ENCODE data around the gene KCNE3. TPM values are rescaled to one million over a fixed set of nuclear protein-coding genes. Genes with fewer than 3 reads are reported as not detected.

The KCNE3 gene
- total RNA-seq, 4 donors from 2014 or later = 2.4 to 13.7 (median 10.5) TPM

GRCh38 chr11:74462009-74462408 is 5.3 kb downstream of the KCNE3 start:
- H3K27me3 ChIP-seq = no peaks in the 10 kb centered on the region
- H3K4me3 ChIP-seq = no peak overlapping the region
- H3K4me1 ChIP-seq = no peaks in the 10 kb centered on the region
- H3K36me3 ChIP-seq = no peaks in the 10 kb centered on the region
- no peaks in the 10 kb centered on the region for H3K9me3 ChIP-seq
- DNase-seq = peak; percentile 73 to 80
- peak overlapping the region; percentile 60 to 65 for H3K27ac ChIP-seq
- TF ChIP-seq POLR2A (IDR thresholded peaks at IDR 0.05) (no peak), CTCF (IDR thresholded peaks at IDR 0.05) (no peak)
- intact Hi-C loops (cut with DNase I; ENCODE audit: low total_unique reads) = no loop called here

DNA sequence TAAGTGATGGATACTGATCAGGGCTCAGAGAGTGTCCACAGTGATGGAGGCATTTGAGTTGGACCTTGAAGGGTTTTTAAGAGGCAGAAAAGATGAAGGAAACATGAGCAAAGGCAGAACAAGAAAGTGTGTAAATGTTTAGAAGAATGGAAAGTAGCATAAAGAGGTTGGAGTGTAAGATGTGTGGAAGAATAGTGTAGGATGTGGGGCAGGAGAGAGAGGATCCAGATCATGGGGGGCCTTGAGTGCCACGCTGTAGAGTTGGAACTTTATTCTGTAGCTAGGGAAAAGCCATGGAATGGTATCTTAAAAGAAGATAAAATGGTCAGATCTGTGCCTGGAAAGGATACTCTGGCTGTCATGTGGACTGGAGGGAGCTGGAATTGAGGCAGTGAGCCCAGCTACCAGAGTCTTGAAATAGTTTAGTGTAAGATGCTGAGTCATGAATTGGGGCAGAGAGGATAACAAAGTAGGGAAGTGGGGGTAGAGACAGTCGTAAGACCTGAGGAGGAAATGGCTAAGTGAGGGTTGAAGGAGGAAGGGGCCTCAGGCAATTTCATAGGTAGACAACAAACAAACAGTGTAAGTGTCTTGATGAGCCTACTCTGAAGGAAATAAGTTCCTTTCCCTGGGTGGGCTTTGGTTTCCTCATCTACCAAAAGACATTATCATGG is 6.7 kb downstream of the KCNE3 start:
- no peak for TF ChIP-seq POLR2A (IDR thresholded peaks at IDR 0.05)
- TF ChIP-seq CTCF (IDR thresholded peaks at IDR 0.05) = no peak
- Histone ChIP-seq H3K27me3 (no peaks in the 10 kb centered on the region), H3K27ac (peak overlapping the region; percentile 1 to 60), H3K4me3 (no peak overlapping the region), H3K36me3 (no peaks in the 10 kb centered on the region), H3K9me3 (no peaks in the 10 kb centered on the region), H3K4me1 (no peaks in the 10 kb centered on the region)
- no peak for DNase-seq
- intact Hi-C loops (cut with DNase I; ENCODE audit: low total_unique reads) = no loop called here

DNA sequence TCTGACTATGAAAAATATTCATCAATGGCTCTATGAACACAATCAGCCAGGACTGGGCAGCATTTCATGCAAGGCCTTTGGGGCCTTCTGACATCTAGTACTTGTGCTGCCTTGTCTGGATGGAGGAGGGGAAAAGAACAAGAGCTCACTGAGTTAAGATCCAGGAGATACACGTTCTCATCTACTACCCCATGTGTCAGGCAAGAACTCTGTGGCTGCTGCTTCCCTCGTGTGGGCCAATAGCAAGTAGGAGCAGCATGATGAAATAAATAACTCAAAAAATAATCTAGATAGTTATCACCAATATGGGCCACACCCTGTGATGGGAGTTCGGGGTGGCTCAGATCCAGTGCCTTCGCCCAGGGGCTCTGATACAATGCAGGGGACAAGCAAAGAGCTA is 7.3 kb downstream of the KCNE3 start:
- Histone ChIP-seq H3K9me3 (no peaks in the 10 kb centered on the region), H3K27me3 (no peaks in the 10 kb centered on the region), H3K4me1 (no peaks in the 10 kb centered on the region), H3K36me3 (no peaks in the 10 kb centered on the region), H3K4me3 (no peak overlapping the region), H3K27ac (peak overlapping the region; percentile 1 to 60)
- TF ChIP-seq CTCF (IDR thresholded peaks at IDR 0.05) (no peak), POLR2A (IDR thresholded peaks at IDR 0.05) (no peak)
- DNase-seq = no peak
- intact Hi-C loops (cut with DNase I; ENCODE audit: low total_unique reads) = no loop called here

DNA sequence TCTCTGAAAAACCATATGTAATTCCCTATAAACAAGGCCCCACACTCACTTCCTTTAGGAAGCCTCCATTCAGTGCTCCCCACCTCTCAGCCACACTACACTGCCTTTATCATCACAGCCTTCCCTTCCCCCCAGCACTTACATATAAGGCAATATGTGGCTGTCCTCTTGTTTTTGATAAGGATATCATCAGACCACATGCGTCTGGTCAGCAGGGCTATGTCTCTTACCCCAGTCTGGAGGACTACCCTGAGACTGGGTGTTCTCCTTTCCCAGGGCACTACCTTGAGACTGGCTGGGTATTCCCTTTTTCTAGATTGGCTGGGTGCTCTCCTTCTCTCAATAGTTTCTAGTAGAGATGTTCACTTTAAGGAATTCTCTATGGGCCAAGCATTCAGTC is 7.8 kb downstream of the KCNE3 start:
- intact Hi-C loops (cut with DNase I; ENCODE audit: low total_unique reads) = loop anchor here (10.0 kb wide), 1 partner anchor 115 kb away; no protein-coding TSS in a partner anchor
- Histone ChIP-seq H3K4me3 (no peak overlapping the region), H3K27me3 (no peaks in the 10 kb centered on the region), H3K27ac (no peak overlapping the region), H3K36me3 (no peaks in the 10 kb centered on the region), H3K4me1 (no peaks in the 10 kb centered on the region), H3K9me3 (no peaks in the 10 kb centered on the region)
- DNase-seq = no peak
- TF ChIP-seq CTCF (IDR thresholded peaks at IDR 0.05) (no peak), POLR2A (IDR thresholded peaks at IDR 0.05) (no peak)

GRCh38 chr11:74457356-74457755 is 10.0 kb downstream of the KCNE3 start:
- intact Hi-C loops (cut with DNase I; ENCODE audit: low total_unique reads) = loop anchor here (10.0 kb wide), 1 partner anchor 117 kb away; no protein-coding TSS in a partner anchor
- no peaks in the 10 kb centered on the region for H3K27me3 ChIP-seq
- DNase-seq = no peak
- TF ChIP-seq POLR2A (IDR thresholded peaks at IDR 0.05) (no peak), CTCF (IDR thresholded peaks at IDR 0.05) (no peak)
- no peaks in the 10 kb centered on the region for H3K9me3 ChIP-seq
- H3K27ac ChIP-seq = no peak overlapping the region
- H3K36me3 ChIP-seq = no peaks in the 10 kb centered on the region
- no peak overlapping the region for H3K4me3 ChIP-seq
- H3K4me1 ChIP-seq = no peaks in the 10 kb centered on the region
